ENCODE results near the gene USP47.

Gene USP47

DNA sequence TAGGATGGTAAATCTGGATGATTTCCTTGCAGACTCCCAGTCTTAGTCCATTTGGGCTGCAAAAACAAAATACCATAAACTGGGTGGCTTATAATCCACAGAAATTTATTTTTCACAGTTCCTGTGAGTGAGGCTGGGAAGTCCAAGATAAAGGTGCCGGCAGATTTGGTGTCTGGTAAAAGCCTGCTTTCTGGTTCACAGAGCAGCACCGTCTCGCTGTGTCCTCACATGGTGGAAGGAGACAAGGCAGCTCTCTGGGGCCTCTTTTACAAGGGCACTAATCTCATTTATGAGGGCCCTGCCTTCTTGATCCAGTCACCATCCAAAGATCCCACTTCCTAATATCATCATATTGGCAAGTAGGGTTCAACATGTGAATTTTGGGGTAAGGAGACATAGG lies 8.9 kb downstream of the USP47 start:
- H3K4me3 ChIP-seq = no peak overlapping the region
- DNase-seq = no peak
- peaks cover 0 to 90% (median 34%) of the 10 kb centered on the region in 4 donors for H3K4me1 ChIP-seq
- H3K36me3 ChIP-seq = no peaks in the 10 kb centered on the region
- H3K27ac ChIP-seq = peak overlapping the region; percentile 2 to 65
- intact Hi-C loops (cut with DNase I; ENCODE audit: low total_unique reads) = no loop called here
- TF ChIP-seq CTCF (IDR thresholded peaks at IDR 0.05) = no peak
- H3K27me3 ChIP-seq = no peaks in the 10 kb centered on the region
- no peaks in the 10 kb centered on the region for H3K9me3 ChIP-seq

DNA sequence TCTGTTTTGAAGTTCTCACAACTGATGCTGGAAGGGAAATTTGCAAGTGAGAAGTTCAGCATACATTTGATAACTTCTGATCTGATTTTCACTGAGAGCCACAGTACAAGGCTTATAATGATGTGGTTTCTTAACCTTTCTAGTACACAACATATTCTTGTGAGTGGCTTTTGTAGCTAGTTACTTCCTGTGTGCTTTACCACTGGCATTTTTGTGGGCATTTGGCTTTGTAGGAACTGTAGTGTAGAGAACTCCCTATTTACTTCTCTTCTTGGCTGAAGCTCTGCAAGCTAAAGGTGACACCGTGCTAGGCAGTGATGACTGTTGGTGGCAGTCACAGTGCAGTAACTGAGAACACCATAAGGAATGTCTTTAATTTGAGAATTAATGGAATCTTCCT lies 14.9 kb downstream of the USP47 start:
- no peak for DNase-seq
- Histone ChIP-seq H3K4me3 (no peak overlapping the region), H3K9me3 (no peaks in the 10 kb centered on the region), H3K27me3 (no peaks in the 10 kb centered on the region), H3K27ac (no peak overlapping the region), H3K36me3 (no peaks in the 10 kb centered on the region), H3K4me1 (peaks cover 0 to 88% (median 27%) of the 10 kb centered on the region in 4 donors)
- intact Hi-C loops (cut with DNase I; ENCODE audit: low total_unique reads) = no loop called here
- TF ChIP-seq CTCF (IDR thresholded peaks at IDR 0.05) = no peak

- Histone ChIP-seq H3K9me3 (no peaks in the 10 kb centered on the region), H3K27me3 (no peaks in the 10 kb centered on the region), H3K27ac (no peak overlapping the region), H3K4me3 (no peak overlapping the region), H3K36me3 (no peaks in the 10 kb centered on the region), H3K4me1 (peaks cover 0 to 87% (median 24%) of the 10 kb centered on the region in 4 donors)
- TF ChIP-seq CTCF (IDR thresholded peaks at IDR 0.05) = no peak
- intact Hi-C loops (cut with DNase I; ENCODE audit: low total_unique reads) = no loop called here
- no peak for DNase-seq
Measured at GRCh38 chr11:11857769-11858168, 16.0 kb downstream of the USP47 start.

DNA sequence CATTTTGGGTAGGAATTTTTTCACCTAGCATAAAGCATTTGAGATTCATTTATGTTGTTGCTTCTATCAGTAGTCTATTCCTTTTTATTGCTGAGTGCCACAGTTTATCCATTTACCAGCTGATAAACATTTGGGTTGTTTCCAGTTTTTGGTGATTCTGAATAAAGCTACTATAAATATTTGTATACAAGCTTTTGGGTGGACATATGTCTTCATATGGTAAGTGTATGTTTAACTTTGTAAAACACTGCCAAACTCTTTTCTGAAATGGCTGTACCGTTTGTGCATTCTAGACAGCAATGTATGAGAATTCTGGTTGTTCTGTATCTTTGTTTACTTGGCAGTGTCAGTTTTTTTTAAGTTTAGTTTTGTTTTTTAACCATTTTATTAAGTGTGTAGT lies 16.9 kb downstream of the USP47 start:
- H3K9me3 ChIP-seq = no peaks in the 10 kb centered on the region
- no peak overlapping the region for H3K27ac ChIP-seq
- H3K4me1 ChIP-seq = peaks cover 0 to 87% (median 20%) of the 10 kb centered on the region in 4 donors
- TF ChIP-seq CTCF (IDR thresholded peaks at IDR 0.05) = no peak
- H3K36me3 ChIP-seq = no peaks in the 10 kb centered on the region
- intact Hi-C loops (cut with DNase I; ENCODE audit: low total_unique reads) = no loop called here
- no peaks in the 10 kb centered on the region for H3K27me3 ChIP-seq
- DNase-seq = no peak
- no peak overlapping the region for H3K4me3 ChIP-seq

DNA sequence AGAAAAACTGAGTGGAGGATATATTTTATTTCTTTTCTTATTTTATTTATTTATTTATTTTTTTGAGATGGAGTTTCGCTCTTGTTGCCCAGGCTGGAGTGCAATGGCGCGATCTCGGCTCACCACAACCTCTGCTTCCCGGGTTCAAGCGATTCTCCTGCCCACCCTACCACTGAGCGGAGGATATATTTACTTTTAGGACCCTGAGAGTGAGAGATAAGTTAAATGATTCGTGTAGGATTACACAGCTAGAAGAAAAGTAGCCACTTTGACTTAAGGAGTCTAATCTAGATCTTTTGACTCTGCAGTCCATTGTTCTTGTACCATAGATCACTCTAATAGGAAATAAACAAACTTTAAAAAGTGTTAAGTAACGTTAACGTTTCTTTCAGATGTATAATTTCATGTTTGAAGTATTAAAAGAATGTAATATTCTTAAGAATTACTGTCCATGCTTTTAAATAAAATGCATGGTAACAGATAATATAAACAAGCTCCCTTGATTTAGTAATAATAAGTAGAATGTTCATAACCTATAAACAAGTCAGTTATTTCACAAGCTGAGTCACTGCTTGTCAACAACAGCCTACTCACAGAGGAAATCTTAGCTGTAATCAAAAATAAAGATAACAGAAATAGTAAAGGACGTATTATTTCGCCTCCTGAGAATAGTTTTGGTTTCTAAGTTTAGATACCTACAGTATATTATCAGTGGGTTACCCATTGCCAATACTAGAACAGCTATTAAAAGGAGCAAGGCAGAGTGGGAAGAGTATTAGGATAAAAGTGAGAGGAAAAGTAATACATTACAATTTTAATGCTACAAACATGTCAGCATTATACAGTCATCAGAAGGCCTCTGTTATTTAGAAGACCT lies 18.6 kb downstream of the USP47 start:
- no peak for TF ChIP-seq CTCF (IDR thresholded peaks at IDR 0.05)
- intact Hi-C loops (cut with DNase I; ENCODE audit: low total_unique reads) = no loop called here
- DNase-seq = no peak
- Histone ChIP-seq H3K4me3 (no peak overlapping the region), H3K9me3 (no peaks in the 10 kb centered on the region), H3K4me1 (peaks cover 0 to 90% (median 24%) of the 10 kb centered on the region in 4 donors), H3K27me3 (no peaks in the 10 kb centered on the region), H3K36me3 (no peaks in the 10 kb centered on the region), H3K27ac (no peak overlapping the region)

All from tibial artery (tissue), 4 donors.